Measurements from ENCODE around the gene KCTD12.

KCTD12 gene

GRCh38 chr13:76853921-76854608, 32.1 kb downstream of the KCTD12 start:
- no peak for DNase-seq (ENCODE audit: low read depth)

GRCh38 chr13:76853481-76853880, 32.7 kb downstream of the KCTD12 start:
- DNase-seq (ENCODE audit: low read depth): no peak

- no peak for DNase-seq (ENCODE audit: low read depth)
Observed at GRCh38 chr13:76852986-76853385, 33.2 kb downstream of the KCTD12 start.

GRCh38 chr13:76851961-76852360, 34.2 kb downstream of the KCTD12 start:
- DNase-seq (ENCODE audit: low read depth): no peak

- DNase-seq (ENCODE audit: low read depth): no peak
Observed at GRCh38 chr13:76849493-76849892, 36.7 kb downstream of the KCTD12 start.

GRCh38 chr13:76848596-76848995, 37.6 kb downstream of the KCTD12 start:
- no peak for DNase-seq (ENCODE audit: low read depth)

- DNase-seq (ENCODE audit: low read depth): no peak
Observed at GRCh38 chr13:76846363-76846762, 39.8 kb downstream of the KCTD12 start.

- no peak for DNase-seq (ENCODE audit: low read depth)
Observed at GRCh38 chr13:76845865-76846264, 40.3 kb downstream of the KCTD12 start.

- DNase-seq (ENCODE audit: low read depth): no peak
Observed at GRCh38 chr13:76845367-76845766, 40.8 kb downstream of the KCTD12 start.

- no peak for DNase-seq (ENCODE audit: low read depth)
Observed at GRCh38 chr13:76837801-76838200, 48.4 kb downstream of the KCTD12 start.

GRCh38 chr13:76836311-76836710, 49.9 kb downstream of the KCTD12 start:
- no peak for DNase-seq (ENCODE audit: low read depth)

GRCh38 chr13:76833441-76833954, 52.7 kb downstream of the KCTD12 start:
- no peak for DNase-seq (ENCODE audit: low read depth)

GRCh38 chr13:76832258-76832988, 53.8 kb downstream of the KCTD12 start:
- DNase-seq (ENCODE audit: low read depth): no peak

- no peak for DNase-seq (ENCODE audit: low read depth)
Observed at GRCh38 chr13:76830805-76831204, 55.4 kb downstream of the KCTD12 start.
